SU-DHL-6 (cell line): ENCODE measurements around the gene CNTN1.

Source experiments
- CTCF ChIP-seq: fragments of 200-600 bp; sonication (generic); IDR thresholded peaks from one replicate; pipeline ENCODE4 v1.5.1; 2017; ENCODE audit warnings: antibody characterized with exemption, mild to moderate bottlenecking, low read length, moderate library complexity; ENCODE audit not compliant: insufficient read depth, poor library complexity, severe bottlenecking
- EZH2phosphoT487 ChIP-seq: fragments of 200-600 bp; sonication (generic), shearing (Covaris generic); conservative IDR thresholded peaks from 2 replicates; pipeline ENCODE4 v1.6.1; 2018; ENCODE audit warnings: mild to moderate bottlenecking, antibody characterized with exemption, low read length, moderate library complexity, mixed read lengths

DNA sequence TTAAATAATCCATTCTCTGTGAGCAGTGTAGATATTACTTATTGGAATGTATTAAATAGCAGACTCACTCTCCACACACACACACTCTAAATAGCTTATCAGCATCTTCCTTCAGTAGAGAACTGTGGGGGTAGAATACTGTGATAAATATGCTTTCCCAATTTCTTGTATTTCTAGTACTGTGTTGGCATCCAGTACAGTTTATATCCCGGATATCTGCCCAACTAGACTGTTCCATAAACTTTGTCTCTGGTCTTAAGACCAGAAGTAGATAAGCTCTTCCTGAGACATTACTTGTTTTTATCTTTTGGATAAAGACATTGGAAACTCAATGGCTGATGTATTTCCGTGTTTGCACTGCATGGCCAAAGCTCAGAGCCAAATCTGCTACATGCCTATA is 359.7 kb downstream of the CNTN1 start:
- no peak for TF ChIP-seq CTCF
- no peak for TF ChIP-seq EZH2phosphoT487
